ENCODE measurements around the gene FEZ2. TPM values are rescaled to one million over a fixed set of nuclear protein-coding genes. Genes with fewer than 3 reads are reported as not detected.

The FEZ2 gene
- total and polyA plus RNA-seq, 5 donors from 2014 or later: 3.3 to 18.1 (median 4.4) TPM

DNA sequence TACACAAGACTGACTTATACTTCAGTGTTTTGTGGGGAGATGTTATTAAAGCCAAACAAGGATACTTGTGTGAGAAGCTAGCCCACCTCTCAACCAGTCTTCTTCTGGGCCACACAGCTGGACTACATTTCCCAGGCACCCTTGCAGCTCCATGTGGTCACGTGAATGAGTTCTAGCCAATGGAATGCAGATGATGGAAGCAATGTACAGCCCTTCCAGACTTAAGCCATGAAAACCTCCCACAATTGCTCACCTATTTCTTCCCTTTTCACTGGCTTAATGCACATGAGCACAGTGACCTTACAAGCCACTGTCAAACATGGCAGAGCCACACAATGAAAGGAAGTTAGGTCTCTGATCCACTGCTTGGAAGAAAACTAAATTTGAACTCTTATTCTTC, 20.4 kb upstream of the FEZ2 start:
- Mint-ChIP-seq H3K36me3 (no peaks in the 10 kb centered on the region), H3K4me1 (no peaks in the 10 kb centered on the region), H3K9me3 (no peaks in the 10 kb centered on the region), H3K27me3 (peaks cover 32% of the 10 kb centered on the region), H3K27ac (no peak overlapping the region), H3K4me3 (no peak overlapping the region)
- H3K9me3 ChIP-seq (ENCODE audit: control insufficient read depth in 2 of 2, low read length in 2 of 2): no peaks in the 10 kb centered on the region
- peak in 1 of 3 donors; percentile 42 for DNase-seq
- ATAC-seq (ENCODE audit: low read depth in 2 of 2): no peak
- no peak overlapping the region for H3K27ac ChIP-seq (ENCODE audit: insufficient read depth, low read length, poor library complexity, severe bottlenecking)
- no peaks in the 10 kb centered on the region for H3K36me3 ChIP-seq (ENCODE audit: control insufficient read depth, insufficient read depth, low read length)
- H3K4me3 ChIP-seq (ENCODE audit: low read depth, low read length): no peak overlapping the region
- no peaks in the 10 kb centered on the region for H3K4me1 ChIP-seq (ENCODE audit: control insufficient read depth, insufficient read depth, low read length, poor library complexity, severe bottlenecking)
- peaks cover 3% of the 10 kb centered on the region for H3K27me3 ChIP-seq (ENCODE audit: control insufficient read depth, insufficient read depth, low read length)

DNA sequence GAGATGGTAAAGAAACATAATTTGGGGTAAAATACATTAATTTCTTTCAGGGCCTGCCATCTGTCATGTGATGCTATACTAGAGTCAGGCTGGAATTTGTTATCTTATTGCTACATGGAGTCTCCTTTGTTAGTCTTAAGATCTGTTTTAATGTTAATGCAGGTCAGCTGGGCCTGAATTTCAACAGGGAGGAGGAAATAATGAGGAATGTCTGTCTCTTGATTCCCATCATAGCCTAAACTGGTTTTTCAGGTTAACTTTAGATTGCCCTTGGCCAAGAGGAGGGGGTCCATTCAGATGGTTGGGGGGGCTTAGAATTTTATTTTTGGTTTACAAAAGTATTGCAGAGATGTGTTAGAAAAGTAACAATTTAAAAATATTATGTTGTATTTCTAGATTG, 19.0 kb upstream of the FEZ2 start:
- no peaks in the 10 kb centered on the region for H3K4me1 Mint-ChIP-seq
- Histone ChIP-seq H3K9me3 (ENCODE audit: control insufficient read depth in 2 of 2, low read length in 2 of 2) (no peaks in the 10 kb centered on the region), H3K4me3 (ENCODE audit: low read depth, low read length) (no peak overlapping the region), H3K27me3 (ENCODE audit: control insufficient read depth, insufficient read depth, low read length) (no peaks in the 10 kb centered on the region), H3K27ac (ENCODE audit: insufficient read depth, low read length, poor library complexity, severe bottlenecking) (no peak overlapping the region), H3K36me3 (ENCODE audit: control insufficient read depth, insufficient read depth, low read length) (no peaks in the 10 kb centered on the region), H3K4me1 (ENCODE audit: control insufficient read depth, insufficient read depth, low read length, poor library complexity, severe bottlenecking) (no peaks in the 10 kb centered on the region)
- H3K9me3 Mint-ChIP-seq: no peaks in the 10 kb centered on the region
- H3K27me3 Mint-ChIP-seq: peaks cover 29% of the 10 kb centered on the region
- H3K4me3 Mint-ChIP-seq: no peak overlapping the region
- DNase-seq (no peak), ATAC-seq (ENCODE audit: low read depth in 2 of 2) (no peak)
- no peaks in the 10 kb centered on the region for H3K36me3 Mint-ChIP-seq
- no peak overlapping the region for H3K27ac Mint-ChIP-seq

DNA sequence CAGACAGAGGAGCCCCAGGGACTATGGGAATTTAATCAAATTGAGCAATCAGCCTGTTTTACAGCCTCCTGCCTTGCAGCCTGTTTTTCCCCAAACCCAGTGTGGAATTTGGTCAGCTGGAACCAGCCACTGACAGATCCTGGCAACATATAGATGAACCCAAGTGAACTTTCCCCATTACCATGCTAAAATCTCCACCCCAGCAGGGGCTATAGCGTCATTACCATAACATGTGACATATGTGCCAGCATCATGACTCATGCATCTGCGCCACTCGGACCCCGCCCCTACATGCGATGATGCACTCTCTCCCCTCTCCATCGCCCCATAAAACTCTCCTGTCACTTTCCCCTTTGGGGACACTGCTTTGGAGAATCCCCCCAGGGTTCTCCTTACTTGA, 17.3 kb upstream of the FEZ2 start:
- Histone ChIP-seq H3K9me3 (ENCODE audit: control insufficient read depth in 2 of 2, low read length in 2 of 2) (no peaks in the 10 kb centered on the region), H3K36me3 (ENCODE audit: control insufficient read depth, insufficient read depth, low read length) (no peaks in the 10 kb centered on the region), H3K4me3 (ENCODE audit: low read depth, low read length) (no peak overlapping the region), H3K27me3 (ENCODE audit: control insufficient read depth, insufficient read depth, low read length) (no peaks in the 10 kb centered on the region), H3K4me1 (ENCODE audit: control insufficient read depth, insufficient read depth, low read length, poor library complexity, severe bottlenecking) (no peaks in the 10 kb centered on the region), H3K27ac (ENCODE audit: insufficient read depth, low read length, poor library complexity, severe bottlenecking) (no peak overlapping the region)
- Mint-ChIP-seq H3K4me3 (no peak overlapping the region), H3K9me3 (no peaks in the 10 kb centered on the region), H3K36me3 (no peaks in the 10 kb centered on the region), H3K4me1 (no peaks in the 10 kb centered on the region), H3K27me3 (peaks cover 28% of the 10 kb centered on the region), H3K27ac (no peak overlapping the region)
- DNase-seq (no peak), ATAC-seq (ENCODE audit: low read depth in 2 of 2) (no peak)

DNA sequence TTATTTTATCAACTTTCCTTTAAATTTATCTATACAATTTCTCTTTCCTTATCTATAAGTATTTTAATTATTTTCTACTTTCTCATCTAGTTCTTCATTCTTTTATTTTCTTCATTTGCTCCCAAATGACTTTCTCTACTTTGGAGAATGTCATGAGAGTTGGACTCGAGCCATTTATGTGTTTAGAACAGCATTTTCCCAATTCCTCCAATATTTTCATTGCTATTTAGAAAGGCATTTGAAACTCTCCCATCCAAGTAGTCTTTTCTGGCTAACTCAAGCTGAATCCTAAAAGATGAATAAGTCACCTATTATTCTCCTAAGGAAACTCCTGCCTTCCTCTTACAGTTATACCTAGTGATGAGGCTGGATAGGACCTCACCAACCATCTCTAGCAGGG, 15.8 kb upstream of the FEZ2 start:
- ATAC-seq (ENCODE audit: low read depth in 2 of 2) (no peak), DNase-seq (no peak)
- H3K27ac Mint-ChIP-seq: no peak overlapping the region
- Histone ChIP-seq H3K9me3 (ENCODE audit: control insufficient read depth in 2 of 2, low read length in 2 of 2) (no peaks in the 10 kb centered on the region), H3K27ac (ENCODE audit: insufficient read depth, low read length, poor library complexity, severe bottlenecking) (no peak overlapping the region), H3K36me3 (ENCODE audit: control insufficient read depth, insufficient read depth, low read length) (no peaks in the 10 kb centered on the region), H3K4me1 (ENCODE audit: control insufficient read depth, insufficient read depth, low read length, poor library complexity, severe bottlenecking) (no peaks in the 10 kb centered on the region), H3K27me3 (ENCODE audit: control insufficient read depth, insufficient read depth, low read length) (no peaks in the 10 kb centered on the region), H3K4me3 (ENCODE audit: low read depth, low read length) (no peak overlapping the region)
- H3K9me3 Mint-ChIP-seq: no peaks in the 10 kb centered on the region
- peaks cover 26% of the 10 kb centered on the region for H3K27me3 Mint-ChIP-seq
- H3K36me3 Mint-ChIP-seq: no peaks in the 10 kb centered on the region
- no peaks in the 10 kb centered on the region for H3K4me1 Mint-ChIP-seq
- H3K4me3 Mint-ChIP-seq: no peak overlapping the region

DNA sequence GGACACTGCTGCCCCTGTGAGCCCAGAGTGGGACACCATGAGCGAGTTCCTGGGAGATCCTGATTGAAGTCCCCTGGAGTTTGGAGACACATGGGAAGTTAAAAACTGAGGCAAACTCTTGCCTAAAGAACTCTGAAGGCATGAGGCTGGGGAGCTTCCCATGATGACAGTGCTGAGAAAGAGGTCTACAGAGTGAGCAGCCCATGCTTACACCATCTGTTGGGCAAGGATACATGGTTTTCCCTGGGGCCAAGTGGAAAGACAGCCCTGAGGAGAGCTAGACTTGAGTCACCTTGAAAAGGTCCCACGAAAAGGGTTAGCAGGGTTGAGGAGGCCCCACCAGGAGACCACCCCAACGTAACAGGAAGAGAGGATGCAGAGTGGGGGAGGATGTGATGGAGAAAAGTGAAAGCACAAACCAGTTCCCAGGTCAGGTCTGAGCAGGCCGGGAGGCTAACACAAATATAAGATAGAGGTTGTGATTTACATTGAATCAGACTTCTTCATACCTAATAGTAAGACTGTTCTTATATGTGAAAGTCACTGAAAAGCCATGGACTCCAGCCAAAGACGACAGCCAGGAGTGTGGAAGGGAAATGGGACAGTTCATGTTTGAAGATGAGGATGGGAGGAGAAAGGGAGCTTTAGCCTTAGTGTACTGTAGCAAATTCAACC, 13.5 kb upstream of the FEZ2 start:
- H3K4me3 Mint-ChIP-seq: no peak overlapping the region
- peaks cover 3% of the 10 kb centered on the region for H3K27me3 ChIP-seq (ENCODE audit: control insufficient read depth, insufficient read depth, low read length)
- H3K36me3 Mint-ChIP-seq: no peaks in the 10 kb centered on the region

DNA sequence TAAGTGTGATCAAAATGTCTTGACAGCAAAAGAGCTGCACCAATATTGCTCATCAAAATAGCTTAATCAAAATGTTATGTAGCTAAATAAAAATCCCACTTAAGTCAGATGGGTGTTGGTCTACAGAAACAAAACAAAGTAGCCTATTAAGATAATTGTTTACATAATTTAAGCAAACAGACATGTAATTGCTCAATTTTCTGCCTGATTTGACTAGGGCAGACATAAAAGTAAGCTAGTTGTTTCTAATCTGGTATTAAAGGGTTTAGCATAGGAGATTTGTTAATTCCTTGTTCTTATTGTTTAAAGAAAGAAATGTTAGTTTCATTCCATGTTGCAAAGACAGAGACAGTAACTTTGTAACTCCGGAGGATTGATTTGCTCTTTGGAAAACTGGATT, 11.5 kb upstream of the FEZ2 start:
- Mint-ChIP-seq H3K27me3 (peaks cover 24% of the 10 kb centered on the region), H3K4me1 (no peaks in the 10 kb centered on the region), H3K4me3 (no peak overlapping the region)

More for the DNA sequence above, 13.5 kb upstream of the FEZ2 start:
- Mint-ChIP-seq H3K9me3 (no peaks in the 10 kb centered on the region), H3K4me1 (no peaks in the 10 kb centered on the region), H3K27ac (no peak overlapping the region), H3K27me3 (peaks cover 28% of the 10 kb centered on the region)
- H3K4me1 ChIP-seq (ENCODE audit: control insufficient read depth, insufficient read depth, low read length, poor library complexity, severe bottlenecking): no peaks in the 10 kb centered on the region
- no peaks in the 10 kb centered on the region for H3K36me3 ChIP-seq (ENCODE audit: control insufficient read depth, insufficient read depth, low read length)
- no peak for ATAC-seq (ENCODE audit: low read depth in 2 of 2)
- no peak overlapping the region for H3K4me3 ChIP-seq (ENCODE audit: low read depth, low read length)
- no peak for DNase-seq
- H3K27ac ChIP-seq (ENCODE audit: insufficient read depth, low read length, poor library complexity, severe bottlenecking): no peak overlapping the region
- H3K9me3 ChIP-seq (ENCODE audit: control insufficient read depth in 2 of 2, low read length in 2 of 2): no peaks in the 10 kb centered on the region

DNA sequence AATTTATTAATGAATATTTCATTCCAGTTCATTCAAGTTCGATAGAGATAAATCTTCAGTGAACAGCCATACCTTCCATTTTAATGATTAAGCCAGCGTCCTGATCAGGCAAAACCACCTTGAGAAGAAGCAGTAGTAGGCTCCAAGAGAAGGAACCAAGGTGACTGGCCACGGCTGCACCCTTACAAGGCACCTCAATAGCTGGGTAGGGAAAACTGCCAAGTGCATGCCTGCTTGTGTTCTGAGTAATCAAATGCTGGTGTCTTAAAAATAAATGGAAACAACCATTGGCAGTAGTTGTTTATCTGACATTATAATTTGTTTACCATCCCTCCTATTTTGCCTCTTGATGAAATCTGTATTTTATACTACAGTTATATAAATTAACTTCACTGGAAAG, 10.0 kb upstream of the FEZ2 start:
- no peak overlapping the region for H3K27ac ChIP-seq (ENCODE audit: insufficient read depth, low read length, poor library complexity, severe bottlenecking)
- no peaks in the 10 kb centered on the region for H3K36me3 ChIP-seq (ENCODE audit: control insufficient read depth, insufficient read depth, low read length)
- Mint-ChIP-seq H3K4me1 (no peaks in the 10 kb centered on the region), H3K4me3 (no peak overlapping the region), H3K36me3 (no peaks in the 10 kb centered on the region), H3K27me3 (peaks cover 23% of the 10 kb centered on the region), H3K9me3 (no peaks in the 10 kb centered on the region), H3K27ac (no peak overlapping the region)
- H3K4me1 ChIP-seq (ENCODE audit: control insufficient read depth, insufficient read depth, low read length, poor library complexity, severe bottlenecking): no peaks in the 10 kb centered on the region
- H3K27me3 ChIP-seq (ENCODE audit: control insufficient read depth, insufficient read depth, low read length): peaks cover 6% of the 10 kb centered on the region
- ATAC-seq (ENCODE audit: low read depth in 2 of 2) (no peak), DNase-seq (no peak)
- no peaks in the 10 kb centered on the region for H3K9me3 ChIP-seq (ENCODE audit: control insufficient read depth in 2 of 2, low read length in 2 of 2)
- no peak overlapping the region for H3K4me3 ChIP-seq (ENCODE audit: low read depth, low read length)

More for the DNA sequence above, 11.5 kb upstream of the FEZ2 start:
- no peaks in the 10 kb centered on the region for H3K4me1 ChIP-seq (ENCODE audit: control insufficient read depth, insufficient read depth, low read length, poor library complexity, severe bottlenecking)
- Mint-ChIP-seq H3K36me3 (no peaks in the 10 kb centered on the region), H3K9me3 (no peaks in the 10 kb centered on the region), H3K27ac (no peak overlapping the region)
- peaks cover 6% of the 10 kb centered on the region for H3K27me3 ChIP-seq (ENCODE audit: control insufficient read depth, insufficient read depth, low read length)
- ATAC-seq (ENCODE audit: low read depth in 2 of 2) (no peak), DNase-seq (no peak)
- no peaks in the 10 kb centered on the region for H3K9me3 ChIP-seq (ENCODE audit: control insufficient read depth in 2 of 2, low read length in 2 of 2)
- no peak overlapping the region for H3K4me3 ChIP-seq (ENCODE audit: low read depth, low read length)
- H3K36me3 ChIP-seq (ENCODE audit: control insufficient read depth, insufficient read depth, low read length): no peaks in the 10 kb centered on the region
- no peak overlapping the region for H3K27ac ChIP-seq (ENCODE audit: insufficient read depth, low read length, poor library complexity, severe bottlenecking)

DNA sequence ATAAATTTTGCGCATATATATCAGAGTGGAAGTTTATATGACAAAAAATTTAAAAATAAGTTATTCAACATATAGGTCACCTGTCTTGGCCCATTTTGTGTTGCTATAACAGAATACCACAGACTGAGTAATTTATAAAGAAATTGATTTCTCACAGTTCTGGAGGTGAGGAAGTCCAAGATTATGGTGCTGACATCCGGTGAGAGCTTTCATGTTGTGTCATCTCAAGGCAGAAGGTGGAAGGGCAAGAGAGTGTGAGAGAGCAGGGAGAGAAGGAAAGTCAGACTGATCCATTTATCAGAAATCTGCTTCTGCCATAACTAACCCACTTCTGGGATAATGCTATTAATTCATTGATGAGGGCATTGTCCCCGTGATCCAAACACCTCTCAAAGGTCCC, 9.0 kb upstream of the FEZ2 start:
- Mint-ChIP-seq H3K4me3 (no peak overlapping the region), H3K36me3 (no peaks in the 10 kb centered on the region), H3K9me3 (no peaks in the 10 kb centered on the region), H3K4me1 (no peaks in the 10 kb centered on the region), H3K27ac (no peak overlapping the region), H3K27me3 (peaks cover 19% of the 10 kb centered on the region)
- no peak overlapping the region for H3K4me3 ChIP-seq (ENCODE audit: low read depth, low read length)
- no peaks in the 10 kb centered on the region for H3K4me1 ChIP-seq (ENCODE audit: control insufficient read depth, insufficient read depth, low read length, poor library complexity, severe bottlenecking)
- H3K27ac ChIP-seq (ENCODE audit: insufficient read depth, low read length, poor library complexity, severe bottlenecking): no peak overlapping the region
- ATAC-seq (ENCODE audit: low read depth in 2 of 2): no peak
- no peaks in the 10 kb centered on the region for H3K36me3 ChIP-seq (ENCODE audit: control insufficient read depth, insufficient read depth, low read length)
- H3K9me3 ChIP-seq (ENCODE audit: control insufficient read depth in 2 of 2, low read length in 2 of 2): no peaks in the 10 kb centered on the region
- DNase-seq: no peak
- peaks cover 6% of the 10 kb centered on the region for H3K27me3 ChIP-seq (ENCODE audit: control insufficient read depth, insufficient read depth, low read length)

All from CD4-positive, CD25-positive, alpha-beta regulatory T cell (primary cell).